GM12878 (cell line): Measurements from ENCODE around the gene TOB1.

Experiments used
- CBX5 ChIP-seq: sonication (generic); IDR thresholded peaks from 2 replicates; pipeline ENCODE4 v1.6.1; 2016; ENCODE audit warnings: low read depth, moderate library complexity, mild to moderate bottlenecking, inconsistent platforms
- EP300 ChIP-seq, 2 experiments: fragments of 150-350 bp in 1 of 2; IDR thresholded peaks; 2 replicates each; pipeline ENCODE4 v1.6.1; 2011 to 2012; ENCODE audit warnings: low read depth in 2 of 2, low read length in 2 of 2, borderline replicate concordance in 1 of 2, improper control_type of control experiment in 1 of 2, inconsistent platforms in 1 of 2; ENCODE audit not compliant: control insufficient read depth in 1 of 2
- ETV6 ChIP-seq, 2 experiments: fragments of 450-650 bp in 1 of 2; IDR thresholded peaks in 1 of 2; conservative IDR thresholded peaks in 1 of 2; 2 replicates each; pipeline ENCODE4 v1.6.1; 2014; ENCODE audit warnings: antibody characterized with exemption in 1 of 2, borderline replicate concordance in 1 of 2, low read depth in 1 of 2, mild to moderate bottlenecking in 1 of 2, moderate library complexity in 1 of 2
- EZH2 ChIP-seq: IDR thresholded peaks from 2 replicates; pipeline ENCODE4 v1.6.1; 2012; ENCODE audit warnings: low read depth, mild to moderate bottlenecking, control low read depth, inconsistent platforms, low read length, borderline replicate concordance; ENCODE audit not compliant: control insufficient read depth
- FOXK2 ChIP-seq: fragments of 450-650 bp; IDR thresholded peaks from 2 replicates; pipeline ENCODE4 v1.6.1; 2017; ENCODE audit warnings: mild to moderate bottlenecking, moderate library complexity
- HCFC1 ChIP-seq: fragments of 150-350 bp; IDR thresholded peaks from 2 replicates; pipeline ENCODE4 v1.6.1; 2014; ENCODE audit warnings: low read length
- HDGF ChIP-seq: fragments of 450-650 bp; IDR thresholded peaks from 2 replicates; pipeline ENCODE4 v1.6.1; 2016; ENCODE audit warnings: antibody characterized with exemption
- NFIC ChIP-seq: IDR thresholded peaks from 2 replicates; pipeline ENCODE4 v1.6.1; 2012; ENCODE audit warnings: low read depth, mild to moderate bottlenecking, inconsistent platforms, low read length, moderate library complexity
- POLR2A ChIP-seq: IDR thresholded peaks from 2 replicates; pipeline ENCODE4 v1.6.1; 2011; ENCODE audit warnings: low read depth, mild to moderate bottlenecking, low read length
- RUNX3 ChIP-seq: IDR thresholded peaks from 2 replicates; pipeline ENCODE4 v1.6.1; 2012; ENCODE audit warnings: low read length, inconsistent platforms
- SMC3 ChIP-seq: IDR thresholded peaks from 2 replicates; pipeline ENCODE4 v1.6.1; 2011; ENCODE audit warnings: low read length, improper control_type of control experiment, borderline replicate concordance
- YY1 ChIP-seq: IDR thresholded peaks from 2 replicates; pipeline ENCODE4 v1.6.1; 2011; ENCODE audit warnings: low read depth, mild to moderate bottlenecking, low read length
- TF ChIP-seq, protein P1 (sequence below), 3 experiments: IDR thresholded peaks in 2 of 3; conservative IDR thresholded peaks in 1 of 3; 2 replicates each; pipeline ENCODE4 v1.5.1; 2011; ENCODE audit warnings: low read depth in 3 of 3, low read length in 3 of 3, mild to moderate bottlenecking in 3 of 3, control low read depth in 2 of 3, moderate library complexity in 2 of 3, inconsistent platforms in 1 of 3, mixed read lengths in 1 of 3; ENCODE audit not compliant: control insufficient read depth in 2 of 3, insufficient read depth in 1 of 3; ENCODE audit errors: extremely low read depth in 1 of 3

DNA sequence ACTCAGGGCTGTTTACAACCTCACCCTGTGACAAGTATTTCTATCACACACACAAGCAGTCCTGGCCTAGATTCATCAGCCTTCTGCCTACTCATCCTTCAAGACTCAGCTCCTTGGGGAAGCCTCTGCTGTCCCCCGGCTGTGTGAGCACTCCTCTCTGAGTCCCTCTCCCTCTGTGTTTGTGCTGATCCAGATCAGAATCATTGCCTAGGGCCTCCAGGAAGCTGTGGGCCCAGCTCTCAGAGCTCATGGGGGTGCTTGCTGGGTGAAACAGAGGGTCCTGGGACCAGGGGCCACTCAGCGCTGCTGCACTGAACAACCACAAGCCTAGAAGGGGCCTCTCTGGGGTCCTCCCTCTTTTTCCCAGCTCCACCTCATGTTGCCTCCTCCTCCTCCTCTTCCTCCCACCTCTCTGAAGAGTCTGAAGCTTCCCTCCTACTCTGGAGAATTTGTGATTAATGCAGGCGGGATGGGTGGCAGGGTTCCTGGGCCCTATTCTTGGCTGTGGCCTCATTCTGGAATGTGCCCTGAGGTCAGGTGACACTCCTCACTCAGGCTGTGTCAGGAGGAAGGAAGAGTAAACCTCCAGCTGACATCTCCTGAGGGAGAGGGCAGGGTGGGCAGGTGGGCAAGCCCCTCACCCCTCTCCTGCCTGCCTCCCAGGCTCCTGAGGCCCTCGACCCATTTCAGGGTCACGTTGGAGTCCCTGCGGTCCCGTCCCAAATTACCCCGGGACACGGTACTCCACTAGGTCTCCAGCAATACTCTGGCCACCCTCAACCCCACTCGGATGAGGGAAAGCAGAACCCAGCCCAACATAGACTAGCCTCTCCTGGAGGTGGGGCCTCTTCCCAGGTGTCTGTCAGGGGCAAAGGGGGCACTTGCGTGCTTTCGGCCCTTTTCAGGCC is 20.7 kb downstream of the TOB1 start:
- TF ChIP-seq ETV6 (conservative IDR thresholded peaks at IDR 0.05 in 1 of 2, IDR thresholded peaks at IDR 0.05 in 1 of 2; ENCODE audit: borderline replicate concordance in 1 of 2, low read depth in 1 of 2) (no peak), CBX5 (no peak), NFIC (no peak), EZH2 (no peak), HCFC1 (no peak), FOXK2 (no peak), YY1 (no peak), SMC3 (no peak), POLR2A (no peak), EP300 (IDR thresholded peaks at IDR 0.05; ENCODE audit: borderline replicate concordance in 1 of 2, control insufficient read depth in 1 of 2, low read depth in 2 of 2, low read length in 2 of 2) (no peak), RUNX3 (no peak), HDGF (no peak)
- TF ChIP-seq, protein P1, sequence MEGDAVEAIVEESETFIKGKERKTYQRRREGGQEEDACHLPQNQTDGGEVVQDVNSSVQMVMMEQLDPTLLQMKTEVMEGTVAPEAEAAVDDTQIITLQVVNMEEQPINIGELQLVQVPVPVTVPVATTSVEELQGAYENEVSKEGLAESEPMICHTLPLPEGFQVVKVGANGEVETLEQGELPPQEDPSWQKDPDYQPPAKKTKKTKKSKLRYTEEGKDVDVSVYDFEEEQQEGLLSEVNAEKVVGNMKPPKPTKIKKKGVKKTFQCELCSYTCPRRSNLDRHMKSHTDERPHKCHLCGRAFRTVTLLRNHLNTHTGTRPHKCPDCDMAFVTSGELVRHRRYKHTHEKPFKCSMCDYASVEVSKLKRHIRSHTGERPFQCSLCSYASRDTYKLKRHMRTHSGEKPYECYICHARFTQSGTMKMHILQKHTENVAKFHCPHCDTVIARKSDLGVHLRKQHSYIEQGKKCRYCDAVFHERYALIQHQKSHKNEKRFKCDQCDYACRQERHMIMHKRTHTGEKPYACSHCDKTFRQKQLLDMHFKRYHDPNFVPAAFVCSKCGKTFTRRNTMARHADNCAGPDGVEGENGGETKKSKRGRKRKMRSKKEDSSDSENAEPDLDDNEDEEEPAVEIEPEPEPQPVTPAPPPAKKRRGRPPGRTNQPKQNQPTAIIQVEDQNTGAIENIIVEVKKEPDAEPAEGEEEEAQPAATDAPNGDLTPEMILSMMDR (IDR thresholded peaks at IDR 0.05 in 2 of 3, conservative IDR thresholded peaks at IDR 0.05 in 1 of 3; ENCODE audit: control insufficient read depth in 2 of 3, extremely low read depth in 1 of 3, insufficient read depth in 1 of 3, low read depth in 3 of 3, low read length in 3 of 3) = no peak
